Subcutaneous abdominal adipose tissue (tissue), 5 donors: ENCODE results near the gene BLM.

Experiments used
- H3K27ac ChIP-seq: one replicate; pipeline ENCODE4 v1.7.0; 2013; ENCODE audit warnings: low read depth, mild to moderate bottlenecking, inconsistent platforms, low read length, moderate library complexity
- H3K27me3 ChIP-seq, 5 donors: one replicate each; pipeline ENCODE4 v1.7.0; 2013; ENCODE audit warnings: low read length in 5 of 5, inconsistent platforms in 1 of 5; ENCODE audit not compliant: control insufficient read depth in 5 of 5, insufficient read depth in 4 of 5
- H3K36me3 ChIP-seq, 5 donors: one replicate each; pipeline ENCODE4 v1.7.0; 2013; ENCODE audit warnings: low read length in 5 of 5; ENCODE audit not compliant: control insufficient read depth in 5 of 5, insufficient read depth in 5 of 5
- H3K4me1 ChIP-seq, 5 donors: one replicate each; pipeline ENCODE4 v1.7.0; 2013; ENCODE audit warnings: low read length in 5 of 5, mild to moderate bottlenecking in 3 of 5, moderate library complexity in 1 of 5; ENCODE audit not compliant: control insufficient read depth in 5 of 5, insufficient read depth in 5 of 5
- H3K4me3 ChIP-seq, 5 donors: one replicate each; pipeline ENCODE4 v1.7.0; 2013; ENCODE audit warnings: low read length in 5 of 5, low read depth in 1 of 5
- H3K9ac ChIP-seq, 5 donors: one replicate each; pipeline ENCODE4 v1.7.0; 2013; ENCODE audit warnings: low read length in 5 of 5, mild to moderate bottlenecking in 4 of 5, moderate library complexity in 3 of 5
- H3K9me3 ChIP-seq, 5 donors: one replicate each; pipeline ENCODE4 v1.7.0; 2013; ENCODE audit warnings: low read length in 5 of 5; ENCODE audit not compliant: control insufficient read depth in 5 of 5
- donor health status: healthy.
- donor health status: healthy.
- donor health status: healthy.
- donor health status: healthy.
- donor health status: healthy.

Gene BLM

GRCh38 chr15:90862964-90863778 lies 146.0 kb downstream of the BLM start:
- Histone ChIP-seq H3K36me3 (no peaks in the 10 kb centered on the region), H3K9ac (peak overlapping the region in 4 of 5 donors; percentile 7 to 57 (median 36)), H3K27me3 (no peaks in the 10 kb centered on the region), H3K9me3 (no peaks in the 10 kb centered on the region), H3K4me1 (peaks cover 0 to 53% (median 40%) of the 10 kb centered on the region in 5 donors), H3K4me3 (no peak overlapping the region), H3K27ac (peak overlapping the region; percentile 83)

DNA sequence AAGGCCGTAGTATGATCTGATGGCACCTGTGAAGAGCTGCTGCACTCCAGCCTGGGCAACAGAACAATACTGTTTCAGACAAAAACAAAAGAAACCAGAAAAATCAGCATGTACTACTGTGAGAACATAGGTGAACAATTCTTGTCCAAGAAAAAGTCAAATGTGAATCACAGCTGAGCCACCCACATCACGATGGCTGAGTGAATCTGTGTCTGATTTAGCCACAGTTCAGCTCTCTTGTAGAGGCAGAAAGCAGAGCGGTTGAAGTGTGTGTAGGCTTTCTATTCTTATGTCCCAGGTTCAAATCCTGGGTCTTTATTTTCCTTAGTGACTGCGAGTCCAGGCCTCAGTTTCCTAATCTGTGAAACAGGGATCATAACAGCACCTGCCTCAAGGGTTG lies 146.8 kb downstream of the BLM start:
- Histone ChIP-seq H3K4me3 (no peak overlapping the region), H3K27ac (peak overlapping the region; percentile 83), H3K4me1 (peaks cover 1 to 61% (median 48%) of the 10 kb centered on the region in 5 donors), H3K36me3 (no peaks in the 10 kb centered on the region), H3K27me3 (no peaks in the 10 kb centered on the region), H3K9ac (peak overlapping the region in 2 of 5 donors; percentile 32 to 36), H3K9me3 (no peaks in the 10 kb centered on the region)

DNA sequence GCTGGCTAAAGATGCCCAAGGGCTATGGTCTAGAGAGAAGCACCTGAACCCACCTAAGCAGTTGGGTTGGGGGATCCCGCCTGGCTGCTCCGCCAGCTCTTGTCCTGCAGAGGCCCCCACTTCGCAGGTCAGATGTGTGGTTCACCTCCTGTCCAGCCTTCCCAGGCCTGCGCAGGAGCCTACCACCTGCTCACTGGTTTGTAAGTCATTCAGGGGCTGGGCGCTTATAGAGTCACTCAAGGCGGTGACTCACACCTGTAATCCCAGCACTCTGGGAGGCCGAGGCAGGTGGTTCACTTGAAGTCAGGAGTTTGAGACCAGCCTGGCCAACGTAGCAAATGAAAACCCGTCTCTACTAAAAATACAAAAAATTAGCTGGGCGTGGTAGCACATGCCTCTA lies 147.4 kb downstream of the BLM start:
- Histone ChIP-seq H3K9ac (no peak overlapping the region), H3K27ac (no peak overlapping the region), H3K36me3 (no peaks in the 10 kb centered on the region), H3K4me3 (no peak overlapping the region), H3K4me1 (peaks cover 6 to 63% (median 50%) of the 10 kb centered on the region in 5 donors), H3K9me3 (no peaks in the 10 kb centered on the region), H3K27me3 (no peaks in the 10 kb centered on the region)

DNA sequence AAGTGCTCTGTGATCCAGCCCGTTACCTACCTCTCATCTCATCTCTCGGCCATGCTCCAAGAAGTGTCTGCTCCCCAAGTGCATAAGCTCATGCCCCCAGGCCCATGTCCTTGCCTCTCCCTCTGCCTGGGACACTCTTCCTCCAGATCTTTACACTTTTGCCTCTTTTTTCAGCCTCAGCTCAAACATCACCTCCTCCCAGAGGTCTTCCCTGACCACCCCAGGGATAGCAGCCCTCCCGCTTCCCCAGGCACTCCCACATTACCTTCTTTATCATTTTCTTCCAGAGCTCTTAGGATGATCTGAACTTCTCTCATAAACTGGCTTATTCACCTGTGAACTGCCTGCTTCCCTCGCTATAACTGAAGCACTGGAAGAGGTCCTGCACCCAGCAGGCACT lies 148.6 kb downstream of the BLM start:
- no peaks in the 10 kb centered on the region for H3K9me3 ChIP-seq

More for the DNA sequence above, 148.6 kb downstream of the BLM start:
- Histone ChIP-seq H3K9ac (no peak overlapping the region), H3K4me3 (no peak overlapping the region), H3K36me3 (no peaks in the 10 kb centered on the region), H3K4me1 (peaks cover 14 to 71% (median 57%) of the 10 kb centered on the region in 5 donors), H3K27ac (no peak overlapping the region), H3K27me3 (no peaks in the 10 kb centered on the region)
